ENCODE data around the gene NAV2.

NAV2 gene

GRCh38 chr11:19677381-19678080, 35.1 kb upstream of the NAV2 start:
- no peak for DNase-seq (ENCODE audit: low read depth)
- no peak for TF ChIP-seq CTCF (conservative IDR thresholded peaks at IDR 0.05; ENCODE audit: control insufficient read depth, insufficient read depth, low read depth, low read length)

GRCh38 chr11:19679952-19680828, 32.4 kb upstream of the NAV2 start:
- DNase-seq (ENCODE audit: low read depth), result peak; percentile 99
- TF ChIP-seq CTCF (conservative IDR thresholded peaks at IDR 0.05; ENCODE audit: control insufficient read depth, insufficient read depth, low read depth, low read length), result peak; percentile 10
- no peak overlapping the region for H3K4me3 ChIP-seq (ENCODE audit: control insufficient read depth, low read depth, low read length)

More at GRCh38 chr11:19677381-19678080, 35.1 kb upstream of the NAV2 start:
- H3K4me3 ChIP-seq (ENCODE audit: control insufficient read depth, low read depth, low read length), result no peak overlapping the region

GRCh38 chr11:19680829-19681368, 31.7 kb upstream of the NAV2 start:
- no peak for DNase-seq (ENCODE audit: low read depth)

GRCh38 chr11:19683141-19683805, 29.4 kb upstream of the NAV2 start:
- no peak for TF ChIP-seq CTCF (conservative IDR thresholded peaks at IDR 0.05; ENCODE audit: control insufficient read depth, insufficient read depth, low read depth, low read length)
- H3K4me3 ChIP-seq (ENCODE audit: control insufficient read depth, low read depth, low read length), result no peak overlapping the region
- DNase-seq (ENCODE audit: low read depth), result peak; percentile 42

More at GRCh38 chr11:19680829-19681368, 31.7 kb upstream of the NAV2 start:
- H3K4me3 ChIP-seq (ENCODE audit: control insufficient read depth, low read depth, low read length), result no peak overlapping the region
- TF ChIP-seq CTCF (conservative IDR thresholded peaks at IDR 0.05; ENCODE audit: control insufficient read depth, insufficient read depth, low read depth, low read length), result no peak

GRCh38 chr11:19683862-19684491, 28.7 kb upstream of the NAV2 start:
- no peak for DNase-seq (ENCODE audit: low read depth)
- no peak overlapping the region for H3K4me3 ChIP-seq (ENCODE audit: control insufficient read depth, low read depth, low read length)
- TF ChIP-seq CTCF (conservative IDR thresholded peaks at IDR 0.05; ENCODE audit: control insufficient read depth, insufficient read depth, low read depth, low read length), result no peak

- DNase-seq (ENCODE audit: low read depth), result no peak
- TF ChIP-seq CTCF (conservative IDR thresholded peaks at IDR 0.05; ENCODE audit: control insufficient read depth, insufficient read depth, low read depth, low read length), result no peak
- no peak overlapping the region for H3K4me3 ChIP-seq (ENCODE audit: control insufficient read depth, low read depth, low read length)
Observed at GRCh38 chr11:19686234-19686633, 26.4 kb upstream of the NAV2 start.
